ENCODE data around the gene PDSS2. TPM values are rescaled to one million over a fixed set of nuclear protein-coding genes. Genes with fewer than 3 reads are reported as not detected.

PDSS2 gene
- total and polyA plus RNA-seq, 10 donors, result 4.3 to 16.6 (median 11.7) TPM

GRCh38 chr6:107361753-107362604 is 97.4 kb downstream of the PDSS2 start:
- no peak for DNase-seq
- H3K27ac ChIP-seq, result no peak overlapping the region
- peaks cover 0 to 33% (median 7%) of the 10 kb centered on the region in 6 donors for H3K36me3 ChIP-seq
- no peak for TF ChIP-seq CTCF (IDR thresholded peaks at IDR 0.05 in 8 of 11, conservative IDR thresholded peaks at IDR 0.05 in 3 of 11)
- H3K4me1 ChIP-seq, result no peaks in the 10 kb centered on the region
- intact Hi-C loops (cut with DNase I; ENCODE audit: low total_unique reads), result no loop called here
- H3K27me3 ChIP-seq (replicated peaks in 1 of 7), result no peaks in the 10 kb centered on the region
- WGBS, 5 donors, result 89 to 96% (median 94%) methylated on average over 5 of the region's 5 CpGs
- no peak overlapping the region for H3K4me3 ChIP-seq
- peaks cover 0 to 20% (median 16%) of the 10 kb centered on the region in 8 donors for H3K9me3 ChIP-seq

DNA sequence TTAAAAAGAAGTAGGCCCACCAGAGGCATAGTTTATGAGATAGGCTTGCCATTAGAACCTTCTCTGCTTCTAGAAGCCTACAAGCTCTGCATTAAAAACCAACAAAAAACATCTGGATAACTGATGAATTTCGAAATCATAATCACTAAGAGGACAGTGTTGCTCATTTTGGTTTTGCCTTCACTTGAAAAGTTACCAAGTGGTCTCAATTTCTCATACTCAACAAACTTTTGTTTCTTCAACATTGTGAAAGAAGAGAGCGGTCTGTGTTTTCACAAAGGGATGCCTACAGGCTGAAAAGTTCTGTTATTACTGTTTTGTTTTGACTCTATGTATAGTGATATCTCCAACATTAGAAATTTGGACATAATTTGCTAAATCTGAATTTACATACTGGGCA is 98.9 kb downstream of the PDSS2 start:
- H3K4me3 ChIP-seq, result no peak overlapping the region
- 76 to 92% (median 85%) methylated on average over 2 of the region's 2 CpGs for WGBS, 5 donors
- no peak for DNase-seq

DNA sequence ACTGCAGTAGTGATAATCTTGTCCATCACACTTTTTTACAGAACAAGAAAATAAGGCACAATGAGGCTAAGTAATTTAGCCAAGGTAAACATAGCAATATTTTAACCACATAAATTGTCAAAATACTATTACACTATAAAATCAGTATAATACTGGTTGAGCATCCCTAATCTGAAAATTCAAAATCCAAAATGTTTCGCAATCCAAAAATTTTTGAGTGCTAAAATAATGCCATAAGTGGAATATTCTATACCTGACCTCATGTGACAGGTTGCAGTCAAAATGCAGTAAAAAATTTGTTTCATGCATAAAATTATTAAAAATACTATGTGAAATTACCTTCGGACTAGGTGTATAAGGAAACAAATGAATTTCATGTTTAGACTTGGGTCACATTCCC is 101.5 kb downstream of the PDSS2 start:
- H3K36me3 ChIP-seq, result peaks cover 0 to 14% (median 0%) of the 10 kb centered on the region in 6 donors
- H3K27me3 ChIP-seq (replicated peaks in 1 of 7), result no peaks in the 10 kb centered on the region
- no peak for DNase-seq
- H3K4me3 ChIP-seq, result no peak overlapping the region
- WGBS, 5 donors, result 95 to 99% (median 96%) methylated on average over 2 of the region's 2 CpGs
- TF ChIP-seq CTCF (IDR thresholded peaks at IDR 0.05 in 8 of 11, conservative IDR thresholded peaks at IDR 0.05 in 3 of 11) (no peak), POLR2AphosphoS5 (IDR thresholded peaks at IDR 0.05) (no peak), POLR2A (IDR thresholded peaks at IDR 0.05) (no peak)
- intact Hi-C loops (cut with DNase I; ENCODE audit: low total_unique reads), result no loop called here
- H3K4me1 ChIP-seq, result peaks cover 0 to 6% (median 0%) of the 10 kb centered on the region in 6 donors
- no peak overlapping the region for H3K27ac ChIP-seq
- peaks cover 0 to 10% (median 6%) of the 10 kb centered on the region in 8 donors for H3K9me3 ChIP-seq

More for the DNA sequence above, 98.9 kb downstream of the PDSS2 start:
- intact Hi-C loops (cut with DNase I; ENCODE audit: low total_unique reads), result no loop called here
- TF ChIP-seq POLR2AphosphoS5 (IDR thresholded peaks at IDR 0.05), result no peak
- no peak for TF ChIP-seq CTCF (IDR thresholded peaks at IDR 0.05 in 8 of 11, conservative IDR thresholded peaks at IDR 0.05 in 3 of 11)
- no peak for TF ChIP-seq POLR2A (IDR thresholded peaks at IDR 0.05)
- Histone ChIP-seq H3K4me1 (no peaks in the 10 kb centered on the region), H3K9me3 (peaks cover 0 to 20% (median 16%) of the 10 kb centered on the region in 8 donors), H3K27ac (no peak overlapping the region), H3K27me3 (replicated peaks in 1 of 7) (no peaks in the 10 kb centered on the region), H3K36me3 (peaks cover 0 to 33% (median 7%) of the 10 kb centered on the region in 6 donors)

GRCh38 chr6:107357031-107357430 is 102.3 kb downstream of the PDSS2 start:
- intact Hi-C loops (cut with DNase I; ENCODE audit: low total_unique reads), result no loop called here
- no peak for DNase-seq
- peaks cover 0 to 6% (median 0%) of the 10 kb centered on the region in 6 donors for H3K36me3 ChIP-seq
- peaks cover 0 to 2% (median 0%) of the 10 kb centered on the region in 8 donors for H3K9me3 ChIP-seq
- no peak overlapping the region for H3K4me3 ChIP-seq
- no peak overlapping the region for H3K27ac ChIP-seq
- no peaks in the 10 kb centered on the region for H3K27me3 ChIP-seq (replicated peaks in 1 of 7)
- 86 to 93% (median 92%) methylated on average over 2 of the region's 2 CpGs for WGBS, 5 donors
- H3K4me1 ChIP-seq, result peaks cover 0 to 6% (median 0%) of the 10 kb centered on the region in 6 donors
- TF ChIP-seq POLR2A (IDR thresholded peaks at IDR 0.05) (no peak), CTCF (IDR thresholded peaks at IDR 0.05 in 8 of 11, conservative IDR thresholded peaks at IDR 0.05 in 3 of 11) (no peak), POLR2AphosphoS5 (IDR thresholded peaks at IDR 0.05) (no peak)
